GM11168 (cell line): ENCODE data around the gene DMD.
"Not testable (repeated sequence)": the region's sequence is repeated elsewhere in the genome, so short reads cannot be mapped to it uniquely, and the experiment has no call there.

Source experiments
- in situ Hi-C: fragments of 300-500 bp; cut with MboI; formaldehyde crosslinking; loops from one replicate; pipeline ENCODE4 v1.12.0; 2022; ENCODE audit warnings: low sequenced_read_pairs; ENCODE audit not compliant: unreplicated experiment

The DMD gene

DNA sequence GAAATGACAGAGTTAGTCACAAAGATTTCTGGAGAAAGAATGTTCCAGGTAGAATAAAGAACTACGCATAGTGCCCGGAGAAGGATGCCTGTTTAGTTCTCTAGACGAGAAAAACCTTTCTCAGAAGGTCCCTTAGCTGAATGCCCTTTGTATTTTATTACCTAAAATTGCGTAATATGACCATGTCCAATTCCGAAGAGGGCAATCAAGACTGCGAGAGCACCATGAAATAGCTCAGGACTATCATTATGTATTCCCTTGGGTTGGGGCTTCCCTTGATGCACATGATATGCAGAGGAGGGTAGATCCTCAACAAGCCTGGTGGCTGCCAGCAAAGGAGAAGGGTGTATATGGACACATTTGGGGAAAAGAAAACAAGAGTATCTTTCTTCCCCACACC is 1781.4 kb downstream of the DMD start:
- in situ Hi-C loops, result no loop called here

GRCh38 chrX:31423609-31424189 is 1787.7 kb downstream of the DMD start:
- in situ Hi-C loops, result no loop called here

DNA sequence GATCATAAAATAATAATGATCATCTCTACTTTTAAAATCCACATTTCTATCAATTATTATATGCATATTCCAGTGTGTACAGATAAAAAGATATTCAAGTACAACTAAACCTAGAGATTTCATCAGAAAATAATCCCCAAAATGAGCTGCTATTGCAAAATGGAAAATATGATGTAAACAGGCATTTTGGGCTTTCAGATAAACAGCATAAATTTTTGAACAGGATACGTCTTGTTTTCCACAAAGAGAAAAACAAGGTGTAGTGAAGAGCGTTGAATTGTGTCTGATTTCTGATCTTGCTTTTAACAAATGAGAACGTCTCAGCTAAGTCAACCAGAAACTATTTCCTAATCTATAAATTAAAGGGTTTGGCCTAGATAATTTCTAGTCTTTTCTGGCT is 1789.9 kb downstream of the DMD start:
- in situ Hi-C loops, result no loop called here

- in situ Hi-C loops, result no loop called here
Observed at GRCh38 chrX:31420711-31421151, 1790.6 kb downstream of the DMD start.

DNA sequence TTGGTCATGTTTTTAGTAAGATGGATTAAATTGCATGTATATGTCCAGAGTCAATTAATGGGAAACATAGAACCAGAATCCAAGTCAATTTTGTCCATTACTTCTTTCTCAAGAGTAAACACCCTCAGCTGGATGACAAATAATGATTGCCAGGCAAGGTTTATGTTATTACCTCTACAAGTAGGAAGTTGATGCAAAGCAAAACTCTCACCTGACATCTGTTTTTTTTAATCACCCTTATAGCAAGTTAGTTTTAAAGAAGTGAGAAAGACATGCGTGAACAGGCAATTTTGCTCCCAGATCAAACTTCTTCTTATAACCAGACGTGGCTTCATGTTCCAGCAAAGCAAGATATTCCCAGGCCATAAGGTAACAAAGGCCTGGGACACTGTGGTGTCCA is 1791.0 kb downstream of the DMD start:
- in situ Hi-C loops, result no loop called here

DNA sequence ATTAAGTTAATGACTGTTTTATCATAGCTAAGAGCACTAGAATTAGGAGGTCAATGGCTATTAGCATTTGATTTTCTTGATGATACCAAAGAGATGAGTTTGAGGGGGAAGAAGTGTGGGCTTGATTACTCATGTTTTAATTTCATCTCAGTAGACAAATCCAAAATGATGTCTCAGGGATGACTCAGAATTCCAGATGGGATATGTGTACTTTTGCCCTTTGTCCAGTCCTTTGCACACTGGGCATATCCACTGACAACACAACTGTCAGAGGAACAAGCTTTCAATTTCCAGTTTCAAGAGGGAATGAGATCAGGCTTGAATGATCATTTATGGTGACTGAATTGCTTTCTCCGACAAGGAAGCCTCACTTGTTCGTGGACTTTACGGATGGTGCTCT is 1814.2 kb downstream of the DMD start:
- in situ Hi-C loops, result no loop called here

DNA sequence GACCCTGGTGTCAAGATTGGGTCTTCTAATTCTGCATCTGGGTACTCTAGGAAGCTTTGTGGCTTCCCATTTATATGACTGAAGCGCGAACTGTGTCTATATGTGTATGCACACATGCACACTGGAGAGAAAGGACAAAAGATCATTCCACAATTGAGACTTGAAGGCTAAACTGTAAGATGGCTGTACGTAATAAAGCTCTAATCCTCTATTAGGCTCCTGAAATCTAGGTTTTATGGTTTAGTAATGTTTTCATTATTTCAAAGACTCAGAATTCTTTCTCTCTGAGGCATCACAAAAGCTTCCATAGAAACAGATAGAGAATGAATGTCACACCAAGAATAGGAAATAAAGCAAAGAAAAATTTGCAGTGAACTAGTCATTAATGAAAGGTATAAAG is 1818.8 kb downstream of the DMD start:
- in situ Hi-C loops, result no loop called here

DNA sequence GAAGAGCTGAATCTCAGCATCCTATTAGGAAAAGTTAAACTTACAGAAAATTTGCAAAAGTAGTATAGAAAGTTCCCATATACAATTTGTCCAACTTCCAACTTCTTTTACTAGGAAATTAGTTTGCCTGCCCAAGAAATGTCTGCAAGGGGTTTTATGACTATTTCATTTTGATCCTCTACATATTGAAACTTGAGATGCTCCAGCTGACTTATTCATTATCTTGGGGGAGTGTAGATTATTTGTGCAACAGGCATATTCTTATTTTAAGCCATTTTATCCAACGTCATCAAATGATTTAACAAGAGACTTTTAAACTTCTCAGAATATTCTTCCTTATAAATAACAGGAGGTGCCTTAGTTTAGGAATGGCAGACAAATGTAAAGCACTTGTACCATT is 1822.4 kb downstream of the DMD start:
- in situ Hi-C loops, result no loop called here

- in situ Hi-C loops, result no loop called here
Observed at GRCh38 chrX:31384471-31384870, 1826.9 kb downstream of the DMD start.

DNA sequence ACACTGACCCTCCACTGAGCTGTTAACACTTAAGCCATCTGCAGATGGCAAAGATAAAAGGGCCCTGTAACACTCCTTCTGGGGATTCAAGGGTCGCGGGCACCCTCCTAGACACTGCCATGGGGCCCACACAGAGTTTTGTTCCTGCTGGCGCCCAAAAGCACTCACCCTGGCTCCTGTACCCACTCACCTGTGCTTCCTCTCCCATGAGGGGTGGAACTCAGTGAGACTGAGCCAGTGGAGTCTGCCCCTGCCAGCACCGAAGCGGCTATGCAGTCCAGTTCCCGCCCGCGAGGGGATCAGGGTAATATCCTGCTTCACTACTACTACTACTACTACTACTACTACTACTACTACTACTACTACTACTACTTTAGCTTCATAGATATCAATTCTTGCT is 1827.4 kb downstream of the DMD start:
- in situ Hi-C loops, result no loop called here

DNA sequence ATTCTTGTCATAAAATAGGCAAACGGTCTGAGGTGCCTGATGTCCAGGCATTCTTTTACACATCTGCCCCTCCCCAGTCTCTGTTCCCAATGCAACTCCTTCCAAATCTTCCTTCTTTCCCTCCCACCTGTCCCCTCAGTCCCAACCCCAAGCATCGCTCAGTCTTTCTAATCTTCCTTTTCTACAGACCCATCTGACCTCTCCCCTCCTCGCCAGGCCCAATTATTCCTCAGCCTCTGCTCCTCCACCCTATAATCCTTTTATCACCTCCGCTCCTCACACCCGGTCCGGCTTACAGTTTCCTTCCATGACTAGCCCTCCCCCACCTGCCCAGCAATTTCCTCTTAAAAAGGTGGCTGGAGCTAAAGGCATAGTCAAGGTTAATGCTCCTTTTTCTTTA is 1832.4 kb downstream of the DMD start:
- in situ Hi-C loops, result not testable (repeated sequence)

- in situ Hi-C loops, result not testable (repeated sequence)
Observed at GRCh38 chrX:31377821-31378220, 1833.5 kb downstream of the DMD start.

- in situ Hi-C loops, result no loop called here
Observed at GRCh38 chrX:31376408-31377022, 1834.8 kb downstream of the DMD start.

DNA sequence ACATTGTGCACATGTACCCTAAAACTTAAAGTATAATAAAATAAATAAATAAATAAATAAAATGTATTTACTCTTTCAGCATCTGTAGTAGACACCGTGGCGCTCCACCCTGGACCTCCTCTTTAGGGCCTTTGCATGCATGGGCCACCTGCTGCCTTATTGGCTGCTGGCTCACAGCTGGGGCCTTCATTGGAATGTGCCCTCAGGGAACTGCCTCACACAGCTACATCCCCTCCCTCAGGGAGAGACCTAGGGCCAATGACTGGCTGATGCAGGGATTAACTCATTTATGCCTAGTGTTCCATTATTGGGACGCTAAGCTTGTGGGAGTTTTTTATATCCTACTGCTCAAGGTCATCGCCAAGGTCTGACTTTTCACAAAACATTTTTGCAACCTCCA is 1836.6 kb downstream of the DMD start:
- in situ Hi-C loops, result no loop called here

DNA sequence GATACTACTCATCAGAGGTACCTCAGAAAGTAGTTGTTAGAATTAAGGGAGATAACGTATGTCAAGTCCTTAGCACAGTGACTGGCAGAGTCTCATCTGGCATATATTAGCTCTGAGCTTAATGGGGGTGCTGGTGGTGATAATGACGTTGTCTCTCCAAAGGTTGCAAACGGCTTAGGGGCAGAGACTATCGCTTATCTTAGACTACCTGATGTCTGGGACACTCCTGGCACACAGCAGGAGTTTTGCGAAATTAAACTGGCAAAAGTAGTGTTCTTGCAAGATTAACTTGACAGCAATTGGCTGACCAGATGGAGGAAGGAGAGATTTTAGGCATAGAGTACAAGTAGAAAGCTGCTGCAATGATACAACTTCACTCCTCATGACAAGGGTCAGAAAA is 1839.4 kb downstream of the DMD start:
- in situ Hi-C loops, result no loop called here

- in situ Hi-C loops, result no loop called here
Observed at GRCh38 chrX:31367816-31368215, 1843.5 kb downstream of the DMD start.

- in situ Hi-C loops, result no loop called here
Observed at GRCh38 chrX:31366041-31366440, 1845.3 kb downstream of the DMD start.

DNA sequence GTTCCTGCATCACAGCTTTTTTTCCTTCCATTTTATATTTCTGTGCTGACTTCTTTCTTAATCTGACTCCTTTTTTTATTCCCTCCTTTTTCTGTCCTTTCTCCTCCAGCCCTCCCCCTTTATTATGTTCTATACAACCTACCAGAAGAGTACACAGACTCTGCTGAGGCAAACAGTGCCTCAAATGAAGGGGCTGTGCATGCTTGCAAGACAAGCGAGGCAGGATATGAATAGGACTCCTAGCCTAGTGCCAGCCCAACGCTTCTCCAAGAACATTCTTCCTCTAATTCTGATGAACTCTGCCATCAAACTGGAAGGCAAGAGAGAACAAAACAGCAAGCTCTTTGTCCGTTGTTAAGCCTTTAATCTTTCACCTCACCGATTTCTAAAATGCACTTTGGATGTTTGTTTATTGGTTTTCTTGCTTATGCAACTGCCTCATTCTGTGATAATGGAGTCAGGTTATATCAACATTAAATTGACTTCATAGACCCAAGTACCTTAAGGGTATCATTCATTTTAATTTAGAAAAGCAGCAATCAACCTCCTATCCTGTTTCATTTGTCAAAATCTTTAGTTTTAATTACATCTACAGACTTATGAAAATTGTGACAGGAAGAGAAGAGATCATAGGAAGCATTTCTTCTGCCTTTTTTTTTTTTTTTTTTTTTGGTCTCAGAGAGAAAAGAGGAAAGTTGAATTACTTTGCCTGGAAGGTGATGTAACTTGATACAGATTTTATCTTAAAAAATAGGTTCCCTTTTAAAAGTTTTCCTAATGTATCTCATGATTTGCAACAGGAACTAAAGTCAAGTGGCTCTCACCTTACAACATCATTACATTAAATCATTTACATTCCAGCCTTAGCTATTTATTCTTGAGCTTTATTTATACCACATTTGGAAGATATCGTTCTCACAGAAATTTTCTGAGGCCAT is 1854.8 kb downstream of the DMD start:
- in situ Hi-C loops, result no loop called here

DNA sequence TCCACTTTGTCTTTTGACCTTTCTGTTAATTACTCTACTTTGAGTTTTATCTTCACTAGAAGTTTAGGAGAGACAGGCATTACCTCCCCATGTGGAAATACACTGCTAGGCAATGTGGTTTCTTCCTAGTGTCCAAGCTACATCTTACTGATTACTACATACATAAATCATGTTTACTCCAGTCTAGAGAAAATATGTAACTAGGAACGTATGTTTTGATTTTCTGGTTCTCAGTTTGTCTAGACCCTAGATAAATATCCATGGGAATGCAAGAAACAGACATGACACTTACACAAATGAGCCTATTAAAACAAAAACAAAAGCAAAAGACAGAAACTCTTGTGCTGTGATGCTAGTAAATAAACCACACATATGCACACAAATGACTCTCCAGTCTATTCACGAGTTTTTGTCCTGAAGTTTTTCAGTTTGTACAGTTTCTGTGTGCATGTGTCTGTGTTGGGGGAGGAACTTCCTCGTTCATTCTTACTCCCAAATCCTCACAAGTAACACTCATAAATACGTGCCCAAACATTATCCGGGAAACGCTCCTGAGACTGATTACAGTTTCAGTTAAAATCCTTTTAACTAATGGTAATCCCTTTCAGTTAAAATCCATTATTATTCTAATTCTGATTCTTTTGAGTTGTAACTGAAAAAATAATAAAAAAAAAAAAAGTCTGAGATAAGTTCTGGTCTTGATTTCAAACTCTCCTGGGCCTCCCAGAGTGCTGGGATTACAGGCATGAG is 1856.0 kb downstream of the DMD start:
- in situ Hi-C loops, result no loop called here

GRCh38 chrX:31353095-31353494 is 1858.3 kb downstream of the DMD start:
- in situ Hi-C loops, result no loop called here

GRCh38 chrX:31350808-31351074 is 1860.6 kb downstream of the DMD start:
- in situ Hi-C loops, result no loop called here
